Mesenteric fat pad (tissue), 1 donor: ENCODE data around the gene FXN. TPM values are rescaled to one million over a fixed set of nuclear protein-coding genes. Genes with fewer than 3 reads are reported as not detected.
A peak's percentile ranks its signal among the peaks of the same experiment; 100 is the strongest.
"Not testable (repeated sequence)": the region's sequence is repeated elsewhere in the genome, so short reads cannot be mapped to it uniquely, and the experiment has no call there.

Experiments
- DNase-seq: peaks from one replicate; pipeline ENCODE4 v3.0.0-alpha.2; 2020; ENCODE audit warnings: low spot score
- total RNA-seq: library from RNA; stranded (reverse); fragmentation: NEBNext Ultra II Directional; extraction: Animal tissue kit (Norgen Biotek cat#: 25700); gene quantifications from one replicate; pipeline ENCODE4 v1.2.1, GENCODE V29; 2021
- donor health status: DM: yes; HTN: yes; CAD: no.

Gene FXN
- total RNA-seq, 1 donor from 2014 or later, result 16.5 TPM

DNA sequence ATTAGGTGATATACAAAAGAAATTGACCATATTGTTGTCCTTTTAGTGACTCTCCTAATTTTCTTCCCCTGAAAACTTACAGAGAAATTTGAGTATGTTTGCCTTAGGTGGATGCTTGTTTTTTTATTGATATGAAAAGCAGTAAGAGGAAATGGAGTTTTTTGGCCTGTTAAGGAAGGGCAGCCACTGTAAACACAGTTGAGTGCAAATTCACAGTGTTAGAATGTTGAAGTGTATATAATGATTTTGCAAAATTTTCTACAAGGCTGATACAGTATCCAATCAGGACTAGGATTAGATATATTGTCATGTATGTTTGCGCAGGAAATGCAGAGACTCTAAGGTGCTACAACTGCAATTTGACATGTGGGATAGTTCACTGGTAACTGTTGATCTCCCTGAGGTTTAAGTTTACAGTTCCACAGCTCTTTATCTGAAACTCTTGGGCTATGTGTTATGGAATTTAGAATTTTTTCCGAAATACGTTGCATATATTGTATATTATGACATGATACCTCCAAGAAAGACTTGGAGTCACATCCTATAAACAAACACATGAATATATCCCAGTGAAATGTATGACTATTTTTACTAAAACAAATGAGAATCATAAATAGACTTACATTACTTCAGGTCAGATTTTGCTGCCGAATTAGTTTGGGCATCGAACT is 62.5 kb downstream of the FXN start:
- DNase-seq, result no peak

DNA sequence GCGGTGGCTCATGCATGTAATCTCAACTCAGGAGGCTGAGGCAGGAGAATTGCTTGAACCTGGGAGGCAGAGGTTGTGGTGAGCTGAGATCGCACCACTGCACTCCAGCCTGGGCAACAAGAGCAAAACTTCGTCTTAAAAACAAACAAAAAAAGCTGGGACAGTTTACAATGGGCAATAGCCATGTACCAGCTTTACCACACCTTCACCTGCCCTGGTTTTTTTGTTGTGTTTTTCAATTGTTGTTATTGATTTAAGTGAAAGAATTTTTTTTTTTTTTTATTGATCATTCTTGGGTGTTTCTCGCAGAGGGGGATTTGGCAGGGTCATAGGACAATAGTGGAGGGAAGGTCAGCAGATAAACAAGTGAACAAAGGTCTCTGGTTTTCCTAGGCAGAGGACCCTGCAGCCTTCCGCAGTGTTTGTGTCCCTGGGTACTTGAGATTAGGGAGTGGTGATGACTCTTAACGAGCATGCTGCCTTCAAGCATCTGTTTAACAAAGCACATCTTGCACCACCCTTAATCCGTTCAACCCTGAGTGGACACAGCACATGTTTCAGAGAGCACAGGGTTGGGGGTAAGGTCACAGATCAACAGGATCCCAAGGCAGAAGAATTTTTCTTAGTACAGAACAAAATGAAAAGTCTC is 67.9 kb downstream of the FXN start:
- DNase-seq, result not testable (repeated sequence)

DNA sequence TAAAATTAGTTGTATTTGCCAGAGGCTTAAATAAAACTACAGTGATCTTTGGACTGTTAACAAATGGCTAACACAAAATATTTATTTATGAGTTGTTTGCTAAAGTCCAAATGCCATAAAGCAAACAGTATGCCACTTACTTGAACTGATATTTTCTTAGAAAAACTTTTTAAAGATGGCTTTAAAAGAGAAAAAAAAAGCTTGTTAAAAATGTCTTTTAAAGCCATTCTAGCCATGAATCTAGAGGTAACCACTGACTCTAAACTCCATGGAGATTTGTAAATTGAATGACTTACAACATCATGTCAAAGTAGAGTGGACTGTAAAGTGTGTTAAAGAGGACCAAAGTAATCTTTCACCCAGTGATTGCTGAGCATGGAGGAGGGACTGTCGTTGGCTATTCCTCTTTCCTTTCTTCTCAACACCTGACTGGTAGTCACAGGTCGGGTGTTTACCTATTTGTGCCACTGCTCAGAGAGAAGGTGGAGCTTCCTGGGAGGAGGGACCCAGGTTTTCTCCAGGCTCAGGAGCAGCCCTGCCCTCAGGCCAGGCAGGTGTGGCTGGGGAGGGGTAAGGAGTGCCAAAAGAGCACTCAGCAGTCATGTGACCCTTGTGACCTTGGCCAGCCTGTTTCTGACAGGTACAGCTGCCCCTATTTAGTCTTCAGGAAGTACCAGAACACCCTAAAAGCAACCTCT is 69.4 kb downstream of the FXN start:
- no peak for DNase-seq

DNA sequence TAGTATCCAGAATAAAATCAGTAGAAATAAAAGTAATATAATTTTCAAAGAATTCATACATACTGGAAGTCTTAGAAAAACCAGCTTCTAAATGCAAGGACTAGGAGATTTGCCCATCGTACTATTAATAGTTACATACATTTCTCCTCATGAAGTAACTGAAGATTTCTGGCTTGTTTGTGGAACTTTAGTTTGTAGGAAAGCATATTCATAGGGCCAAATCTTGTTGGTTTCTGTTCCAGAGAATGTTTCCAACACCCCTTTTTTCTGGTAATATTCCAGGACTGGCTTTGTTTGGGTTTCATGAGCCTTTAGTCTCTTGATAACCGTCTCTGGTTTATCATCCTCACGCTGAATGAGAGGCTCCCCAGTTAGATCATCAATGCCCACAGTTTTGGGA is 72.2 kb downstream of the FXN start:
- no peak for DNase-seq

DNA sequence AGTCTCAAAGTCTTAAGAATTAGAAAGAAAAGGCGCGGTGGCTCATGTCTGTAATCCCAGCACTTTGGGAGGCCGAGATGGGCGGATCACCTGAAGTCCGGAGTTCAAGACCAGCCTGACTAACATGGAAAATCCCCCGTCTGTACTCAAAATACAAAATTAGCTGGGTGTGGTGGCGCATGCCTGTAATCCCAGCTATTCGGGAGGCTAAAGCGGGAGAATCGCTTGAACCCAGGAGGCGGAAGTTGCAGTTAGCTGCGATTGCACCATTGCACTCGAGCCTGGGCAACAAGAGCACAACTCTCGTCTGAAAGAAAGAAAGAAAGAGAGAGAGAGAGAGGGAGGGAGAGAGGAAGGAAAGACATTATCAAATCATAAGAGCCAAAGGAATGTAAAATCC is 73.2 kb downstream of the FXN start:
- not testable (repeated sequence) for DNase-seq

DNA sequence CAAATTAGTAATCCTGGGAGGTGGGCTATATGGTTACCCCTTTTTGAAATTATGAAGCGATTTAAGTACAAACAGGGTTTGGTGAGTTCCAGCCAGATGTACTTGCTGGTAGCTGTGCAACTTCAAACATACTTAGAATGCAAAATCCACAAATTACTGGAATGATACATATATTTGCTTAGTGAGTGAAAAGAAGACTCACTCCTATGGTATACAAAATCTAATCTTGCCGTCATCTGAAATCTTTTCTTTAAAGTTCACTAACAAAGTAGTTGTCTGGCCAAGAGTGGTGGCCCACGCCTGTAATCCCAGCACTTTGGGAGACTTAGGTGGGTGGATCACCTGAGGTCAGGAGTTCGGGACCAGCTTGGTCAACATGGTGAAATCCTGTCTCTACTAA is 73.6 kb downstream of the FXN start:
- DNase-seq, result no peak

DNA sequence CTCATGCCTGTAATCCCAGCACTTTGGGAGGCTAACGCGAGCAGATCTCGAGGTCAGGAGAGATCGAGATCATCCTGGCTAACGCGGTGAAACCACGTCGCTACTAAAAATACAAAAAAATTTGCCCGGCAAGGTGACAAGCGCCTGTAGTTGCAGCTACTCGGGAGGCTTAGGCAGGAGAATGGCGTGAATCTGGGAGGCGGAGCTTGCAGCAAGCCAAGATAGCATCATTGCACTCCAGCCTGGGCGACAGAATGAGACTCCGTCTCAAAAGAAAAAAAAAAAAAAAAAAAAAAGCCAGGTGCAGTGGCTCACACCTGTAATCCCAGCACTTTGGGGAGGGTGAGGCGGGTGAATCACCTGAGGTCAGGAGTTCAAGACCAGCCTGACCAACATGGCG is 77.1 kb downstream of the FXN start:
- peak; percentile 43 for DNase-seq

DNA sequence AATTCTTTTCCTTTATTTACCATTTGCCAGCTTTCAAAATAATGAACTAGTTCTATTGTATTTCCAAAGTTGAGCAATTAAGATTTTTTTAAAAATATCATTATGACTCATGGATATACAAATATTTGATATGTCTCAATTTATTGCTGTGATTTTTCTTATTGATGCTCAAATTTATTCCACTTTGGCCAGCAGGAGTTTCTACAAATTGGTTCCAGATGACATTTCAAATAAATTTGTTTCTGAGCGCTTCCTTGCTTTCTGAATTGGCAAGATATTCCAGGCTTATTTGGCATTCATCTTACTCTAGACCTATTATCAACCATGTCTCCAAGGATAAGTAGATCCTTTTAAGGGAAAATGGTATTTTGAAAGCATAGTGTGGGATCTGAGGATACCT is 80.1 kb downstream of the FXN start:
- DNase-seq, result no peak

DNA sequence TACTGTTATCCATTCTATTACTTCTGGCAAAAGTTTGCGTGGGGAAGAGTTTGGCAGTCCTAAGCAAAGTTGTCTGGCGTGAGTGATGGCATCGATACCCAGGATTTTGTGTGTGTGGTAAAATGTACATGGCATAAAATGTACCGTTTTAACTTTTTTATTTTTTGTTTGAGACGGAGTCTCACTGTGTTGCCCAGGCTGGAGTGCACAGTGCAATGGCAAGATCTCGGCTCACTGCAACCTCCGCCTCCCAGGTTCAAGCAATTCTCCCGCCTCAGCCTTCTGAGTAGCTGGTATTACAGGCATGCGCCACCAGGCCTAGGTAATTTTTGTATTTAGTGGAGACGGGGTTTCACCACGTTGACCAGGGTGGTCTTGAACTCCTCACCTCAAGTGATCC is 83.1 kb downstream of the FXN start:
- no peak for DNase-seq

DNA sequence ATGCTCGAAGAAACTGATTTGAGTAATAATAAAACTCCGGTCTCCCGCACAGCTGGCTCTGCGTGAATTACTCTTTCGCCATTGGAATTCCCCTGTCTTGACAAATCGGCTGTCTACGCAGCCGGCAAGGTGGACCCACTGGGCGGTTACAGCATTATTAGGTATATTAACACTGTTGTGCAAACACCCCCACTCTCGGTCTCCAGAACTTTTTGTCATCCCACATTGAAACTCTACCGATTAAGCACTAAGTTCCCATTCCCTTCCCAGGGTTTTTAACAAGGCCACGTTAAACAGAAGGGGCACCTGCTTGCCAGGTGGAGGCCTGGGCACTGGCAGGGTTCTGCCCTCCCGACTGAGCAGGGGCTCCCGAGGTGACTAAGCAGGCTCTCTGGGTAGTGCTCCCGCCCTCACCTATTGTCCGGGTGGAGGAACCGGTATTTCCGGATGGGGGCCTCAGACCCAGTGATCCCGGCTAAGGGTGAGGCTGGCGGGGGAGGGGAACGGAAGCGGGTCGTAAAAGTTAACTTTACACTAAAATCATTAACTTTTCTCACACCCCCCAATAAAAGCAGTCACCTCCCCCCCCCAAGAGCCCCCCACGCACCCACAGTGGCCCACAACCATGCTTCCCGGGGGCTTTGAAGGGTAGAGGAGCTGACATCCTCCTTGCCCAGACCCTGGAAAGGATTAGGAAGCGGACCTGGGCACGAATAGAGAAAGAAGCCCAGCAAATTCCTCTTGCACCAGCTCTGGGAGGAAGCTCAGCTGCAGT is 85.0 kb downstream of the FXN start:
- peak; percentile 89 for DNase-seq

DNA sequence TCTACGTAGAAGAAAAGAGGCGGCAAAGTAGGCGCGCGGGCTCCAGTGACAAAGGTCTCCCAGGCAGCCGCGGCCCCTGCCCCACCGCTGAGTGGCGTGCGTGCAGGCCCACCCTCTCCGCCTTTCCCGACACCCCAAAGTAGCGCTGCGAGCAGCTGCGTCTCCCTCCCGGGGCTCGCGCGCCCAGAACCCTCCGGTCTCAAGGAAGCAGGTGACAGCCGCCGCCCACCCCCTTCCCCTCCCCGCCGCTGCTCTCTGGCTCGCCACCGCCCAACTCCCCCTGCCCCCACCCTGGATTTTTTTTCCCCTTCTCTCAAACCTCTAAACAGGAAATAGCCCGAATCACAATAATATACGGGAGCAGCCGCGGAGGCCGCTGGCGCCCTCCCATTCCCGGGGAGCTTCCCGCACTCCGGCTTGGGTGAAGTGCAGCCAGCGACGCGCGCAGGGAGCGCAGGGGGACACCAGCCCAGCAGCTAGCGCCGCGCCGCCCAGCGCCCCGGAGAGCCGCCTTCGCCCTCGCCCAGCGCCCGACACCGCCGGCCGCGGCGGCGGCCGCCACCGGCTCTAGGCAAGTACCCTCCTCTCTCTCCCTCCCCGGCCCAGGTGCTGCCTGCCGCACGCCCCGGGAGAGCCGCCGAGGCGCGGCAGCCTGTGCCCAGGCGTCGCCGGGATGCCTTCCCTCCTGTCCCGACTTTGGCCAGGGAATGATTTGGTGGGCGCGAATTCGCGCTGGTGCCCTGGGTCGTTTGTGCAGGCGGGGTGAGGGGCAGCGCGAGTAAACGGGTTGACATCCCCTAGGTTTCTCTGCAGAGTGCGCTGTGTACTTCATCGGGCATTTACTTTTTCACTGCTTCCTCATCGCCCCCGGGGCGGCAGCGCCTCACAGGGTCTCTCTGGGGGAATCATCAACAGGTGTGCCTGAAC is 85.9 kb downstream of the FXN start:
- peak; percentile 89 for DNase-seq

DNA sequence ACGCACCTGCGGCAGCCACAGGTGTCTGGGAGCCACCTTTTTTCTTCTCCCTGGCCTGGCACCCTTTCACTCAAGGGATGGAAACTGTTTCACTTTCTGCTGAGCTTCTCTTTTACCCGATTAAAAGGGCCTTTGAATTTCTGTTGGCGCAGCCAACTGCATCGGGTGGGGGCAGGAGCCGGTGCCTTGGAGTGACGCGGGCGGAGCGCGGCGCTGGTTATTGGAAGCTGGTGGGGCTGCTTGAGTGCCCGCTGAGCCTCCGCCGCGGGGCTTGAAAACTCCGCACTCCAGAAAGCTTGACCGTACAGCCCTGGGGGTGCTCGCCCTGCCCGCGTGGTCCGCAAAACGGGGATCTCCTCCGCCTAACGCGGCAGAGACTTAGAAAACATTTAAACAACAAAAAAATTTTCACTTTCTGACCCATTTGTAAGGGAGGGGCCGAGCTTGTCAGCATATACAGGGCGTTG is 86.6 kb downstream of the FXN start:
- peak; percentile 91 for DNase-seq

DNA sequence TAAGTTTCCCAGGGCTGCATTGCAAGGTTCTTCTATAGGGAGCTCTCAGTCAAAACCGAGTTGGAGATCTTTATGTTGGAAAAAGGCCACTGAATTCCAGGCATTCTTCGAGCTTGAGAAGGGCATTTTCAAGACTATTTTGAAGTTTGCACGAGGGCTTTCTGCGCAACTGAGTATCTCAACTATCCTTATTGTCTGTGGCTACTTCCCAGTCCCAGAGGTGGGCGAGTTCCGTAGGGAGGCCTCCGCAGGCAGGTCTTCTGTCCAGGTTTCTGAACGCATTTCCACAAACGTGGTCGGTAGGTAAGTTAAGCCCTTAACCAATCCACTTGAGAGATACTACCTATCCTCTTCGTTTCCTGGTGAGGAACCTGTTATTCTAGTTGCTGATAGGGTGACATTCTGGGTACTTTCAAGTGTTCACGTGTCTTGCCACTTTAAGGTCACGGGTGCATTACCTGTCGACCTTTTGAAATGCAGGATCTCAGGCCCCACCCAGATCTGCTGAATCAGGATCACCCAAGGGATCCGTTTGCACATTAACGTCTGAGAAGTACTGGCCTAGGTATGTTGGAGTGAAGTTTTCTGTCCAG is 87.1 kb downstream of the FXN start:
- DNase-seq, result peak; percentile 26

DNA sequence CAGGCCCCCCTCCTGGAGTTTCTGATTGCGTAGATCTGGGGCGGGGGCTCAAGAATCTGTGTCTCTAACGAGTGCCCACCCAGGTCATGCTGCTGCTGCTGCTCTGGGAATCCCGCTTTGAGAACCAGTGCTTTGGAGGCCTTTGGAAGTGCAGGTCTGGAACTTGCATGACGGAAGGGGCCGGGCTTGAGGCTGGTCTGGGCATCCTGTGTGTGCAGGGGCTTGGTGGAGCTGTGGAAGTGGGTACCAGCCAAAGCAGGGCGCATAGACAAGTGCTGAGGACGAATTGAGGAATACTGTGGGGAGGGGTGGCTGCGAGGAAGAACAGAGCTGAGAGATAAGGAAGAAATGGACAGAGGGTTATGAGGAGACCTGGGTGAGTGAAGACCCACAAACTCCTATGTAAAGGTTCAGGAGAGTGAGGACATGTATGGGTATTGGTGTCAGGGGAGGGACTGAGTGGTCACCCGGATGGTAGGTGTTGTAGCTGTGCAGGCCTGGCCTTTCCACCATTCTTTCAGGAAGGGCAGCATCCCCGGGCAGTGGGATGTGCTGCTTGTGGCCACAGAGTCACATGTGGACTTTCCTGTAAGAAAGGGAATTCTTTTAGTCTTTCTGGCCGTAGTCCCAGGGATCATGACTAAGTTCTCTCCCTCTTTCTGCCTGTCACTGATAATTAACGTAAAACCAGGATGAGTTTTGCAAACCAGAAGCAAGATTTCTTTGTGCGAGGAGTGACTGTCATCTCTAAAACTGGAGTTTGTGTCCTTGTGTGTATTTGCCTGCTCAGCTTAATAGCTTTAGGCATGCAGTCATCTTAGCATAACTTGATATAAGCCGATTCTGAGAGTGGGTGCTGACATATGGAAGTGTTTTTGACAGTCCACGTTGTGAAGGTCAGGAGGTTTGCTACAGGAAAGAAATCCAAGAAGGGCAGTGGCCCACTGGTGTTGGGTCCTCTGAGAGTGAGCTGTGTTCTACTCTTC is 95.2 kb downstream of the FXN start:
- peak; percentile 80 for DNase-seq

DNA sequence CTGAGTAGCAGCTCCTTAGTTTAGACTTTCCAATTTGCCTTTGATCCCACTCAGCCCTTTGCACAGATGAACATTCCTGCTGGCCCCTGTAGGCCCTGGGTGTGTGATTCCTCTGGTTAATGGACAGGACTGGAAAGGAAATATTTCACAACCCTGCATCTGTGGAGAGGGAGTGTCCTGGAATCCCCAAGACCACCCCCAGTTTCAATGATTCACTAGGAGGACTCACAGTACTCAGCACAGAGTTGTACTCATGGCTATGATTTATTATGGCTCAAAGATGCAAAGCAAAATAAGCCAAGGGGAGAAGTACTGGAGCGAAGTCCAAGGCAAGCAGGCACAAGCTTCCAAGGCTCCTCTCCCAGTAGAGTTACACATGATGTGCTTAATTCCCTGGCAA is 96.1 kb downstream of the FXN start:
- DNase-seq, result no peak

DNA sequence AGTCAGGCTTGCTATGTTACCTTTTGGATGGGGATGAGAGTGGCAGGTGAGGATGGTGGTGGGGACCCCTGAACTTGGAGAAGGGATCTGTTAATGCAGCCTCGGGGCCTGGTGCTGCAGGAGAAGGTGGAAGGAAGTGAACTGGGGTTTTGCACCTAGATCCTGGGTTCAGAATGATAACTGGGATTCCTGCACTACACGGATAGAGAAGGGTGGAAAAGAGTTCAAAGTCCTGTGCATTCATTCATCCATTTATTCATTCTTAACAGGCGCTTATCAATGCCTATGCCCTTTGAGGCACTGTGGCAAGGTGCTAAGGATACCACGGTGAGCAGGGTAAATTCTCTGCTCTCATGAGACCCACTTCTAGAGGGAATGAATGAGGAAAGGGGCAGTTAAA is 96.8 kb downstream of the FXN start:
- DNase-seq, result peak; percentile 55

DNA sequence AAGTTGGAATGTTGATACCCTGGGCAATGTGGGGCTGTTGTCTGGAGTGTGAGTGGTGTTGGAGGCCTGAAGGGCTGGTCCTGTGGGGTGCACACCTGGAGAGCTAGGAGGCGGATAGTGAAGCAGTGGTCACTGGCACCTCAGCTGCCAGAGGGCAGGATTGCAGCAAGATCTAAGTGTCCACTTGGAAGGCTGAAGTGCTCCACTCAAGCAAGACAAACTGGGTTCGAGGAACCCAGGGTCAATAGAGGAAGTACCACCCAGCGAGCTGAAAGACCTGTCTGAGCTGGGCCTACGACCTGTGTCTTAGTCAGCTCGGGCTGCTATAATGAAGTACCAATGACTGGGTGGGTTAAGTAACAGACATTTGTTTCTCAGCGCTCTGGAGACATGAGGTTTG is 98.9 kb downstream of the FXN start:
- DNase-seq, result peak; percentile 39

DNA sequence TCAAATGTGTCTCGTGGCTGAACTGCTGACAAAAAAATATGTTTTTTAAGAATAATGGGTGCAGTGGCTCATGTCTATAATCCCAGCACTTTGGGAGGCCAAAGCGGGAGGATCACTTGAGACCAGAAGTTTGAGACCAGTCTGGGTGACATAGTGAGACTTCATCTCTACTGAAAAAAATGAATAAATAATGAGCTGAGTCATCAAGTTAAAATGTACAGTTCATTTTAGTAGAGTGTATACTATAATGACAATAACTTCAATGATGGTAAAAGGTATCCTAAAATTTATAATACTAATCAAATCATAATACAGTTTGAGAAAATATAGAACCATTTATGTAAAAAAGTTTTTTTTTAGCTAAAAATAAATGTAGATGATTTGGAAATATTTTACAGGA is 100.6 kb downstream of the FXN start:
- no peak for DNase-seq

DNA sequence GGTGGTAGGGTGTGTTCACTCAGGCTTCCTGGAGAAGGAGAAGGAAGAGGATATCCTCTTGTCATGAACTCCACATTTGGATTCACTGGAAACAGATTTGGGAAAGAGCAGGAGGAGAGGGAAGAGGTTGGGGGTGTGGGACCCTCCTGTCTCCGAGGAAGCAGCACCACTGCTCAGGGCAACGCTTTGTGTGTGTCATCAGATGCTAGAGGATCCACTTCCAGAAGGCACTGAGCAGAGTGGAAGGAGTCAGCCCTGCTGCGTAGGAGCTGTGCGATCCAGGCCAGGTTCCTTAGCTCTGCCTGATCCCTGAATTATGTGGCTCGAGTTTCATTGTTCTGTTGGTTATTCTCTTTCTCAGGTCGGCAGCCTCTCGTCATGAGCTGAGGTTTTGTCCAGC is 101.2 kb downstream of the FXN start:
- DNase-seq, result peak; percentile 83
